ENCODE measurements around the gene CDK3.
A peak's percentile ranks its signal among the peaks of the same experiment; 100 is the strongest.

The CDK3 gene

DNA sequence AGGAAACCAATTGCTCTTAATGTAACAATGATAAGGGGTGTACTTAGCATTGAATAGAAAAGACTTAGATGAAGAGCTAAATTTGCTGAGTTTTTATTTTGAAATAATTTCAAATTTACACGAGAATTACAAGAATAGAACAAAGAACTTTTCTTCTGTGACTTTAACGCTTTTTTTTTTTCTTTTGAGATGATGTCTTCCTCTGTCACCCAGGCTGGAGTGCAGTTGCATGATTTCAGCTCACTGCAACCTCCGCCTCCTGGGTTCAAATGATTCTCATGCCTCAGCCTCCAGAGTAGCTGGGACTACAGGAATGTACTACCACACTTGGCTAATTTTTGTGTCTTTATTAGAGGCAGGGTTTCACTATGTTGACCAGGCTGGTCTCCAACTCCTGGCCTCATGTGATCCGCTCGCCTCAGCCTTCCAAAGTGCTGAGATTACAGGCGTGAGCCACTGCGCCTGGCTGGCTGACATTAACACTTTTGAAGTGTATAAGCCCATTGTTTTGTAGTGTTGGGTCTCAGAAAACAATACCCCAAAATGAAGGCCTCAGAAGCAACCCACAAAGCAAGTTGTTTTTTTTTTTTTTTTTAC is 19.5 kb upstream of the CDK3 start:
- Histone ChIP-seq H3K4me3 (ENCODE audit: low read depth, low read length, poor library complexity, severe bottlenecking) (peak overlapping the region; percentile 83), H3K27me3 (ENCODE audit: insufficient read depth, low read length) (no peaks in the 10 kb centered on the region), H4K20me1 (ENCODE audit: insufficient read depth, low read length) (no peaks in the 10 kb centered on the region), H3K4me1 (ENCODE audit: insufficient read depth, low read length, severe bottlenecking) (peaks cover 50% of the 10 kb centered on the region), H3K27ac (ENCODE audit: low read depth, low read length, poor library complexity, severe bottlenecking) (peak overlapping the region; percentile 81), H3F3A (ENCODE audit: insufficient read depth, low read length) (no peaks in the 10 kb centered on the region), H2AFZ (ENCODE audit: low read length) (no peak overlapping the region), H3K4me2 (ENCODE audit: low read length) (peak overlapping the region; percentile 98), H3K79me2 (ENCODE audit: insufficient read depth, low read length) (no peaks in the 10 kb centered on the region), H3K9ac (ENCODE audit: low read length) (peak overlapping the region; percentile 96; the same call in 1 of the 2 replicates), H3K9me3 (ENCODE audit: low read length) (no peaks in the 10 kb centered on the region), H3K9me2 (ENCODE audit: low read depth, low read length) (no peaks in the 10 kb centered on the region), H3K36me3 (ENCODE audit: insufficient read depth, low read length) (no peaks in the 10 kb centered on the region)
- no peak for TF ChIP-seq EZH2 (IDR thresholded peaks at IDR 0.05; ENCODE audit: borderline replicate concordance, low read length)

DNA sequence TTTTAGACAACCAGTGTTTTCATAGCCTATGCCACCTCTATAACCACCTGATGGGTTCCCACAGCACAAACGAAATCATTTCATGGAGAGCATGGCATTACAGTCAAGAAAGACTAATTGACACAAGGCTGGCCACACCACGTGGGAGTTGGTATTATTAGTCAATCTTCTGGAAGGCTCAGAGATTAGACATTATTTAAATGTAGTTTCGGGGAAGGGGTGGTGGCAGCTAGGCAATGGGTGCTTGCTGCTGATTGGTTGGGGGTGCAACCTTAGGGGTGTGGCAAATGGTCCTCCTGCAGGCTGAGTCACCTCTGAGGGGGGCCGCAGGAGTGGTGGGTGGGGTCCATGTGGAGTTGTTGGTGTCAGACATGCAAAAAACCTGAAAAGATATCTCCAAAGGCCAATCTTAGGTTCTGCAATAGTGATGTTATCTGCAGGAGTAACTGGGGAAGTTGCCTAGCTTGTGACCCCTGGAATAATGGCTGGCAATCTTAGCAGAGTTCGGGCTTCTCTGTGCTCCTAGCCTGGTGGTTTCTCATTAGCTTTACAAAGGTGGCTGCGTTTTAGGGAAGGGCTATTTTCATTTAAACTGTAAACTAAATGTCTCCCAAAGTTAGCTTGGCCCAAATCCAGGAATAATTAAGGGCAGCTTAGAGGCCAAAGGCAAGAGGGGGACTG is 17.0 kb upstream of the CDK3 start:
- Histone ChIP-seq H3K9me2 (ENCODE audit: low read depth, low read length) (no peaks in the 10 kb centered on the region), H3K4me1 (ENCODE audit: insufficient read depth, low read length, severe bottlenecking) (peaks cover 29% of the 10 kb centered on the region), H3F3A (ENCODE audit: insufficient read depth, low read length) (no peaks in the 10 kb centered on the region), H3K36me3 (ENCODE audit: insufficient read depth, low read length) (no peaks in the 10 kb centered on the region), H3K79me2 (ENCODE audit: insufficient read depth, low read length) (no peaks in the 10 kb centered on the region), H3K4me3 (ENCODE audit: low read depth, low read length, poor library complexity, severe bottlenecking) (no peak overlapping the region), H3K9me3 (ENCODE audit: low read length) (no peaks in the 10 kb centered on the region), H3K27ac (ENCODE audit: low read depth, low read length, poor library complexity, severe bottlenecking) (no peak overlapping the region), H3K4me2 (ENCODE audit: low read length) (no peak overlapping the region; the same call in 1 of the 2 replicates), H4K20me1 (ENCODE audit: insufficient read depth, low read length) (no peaks in the 10 kb centered on the region), H3K27me3 (ENCODE audit: insufficient read depth, low read length) (no peaks in the 10 kb centered on the region), H2AFZ (ENCODE audit: low read length) (no peak overlapping the region), H3K9ac (ENCODE audit: low read length) (no peak overlapping the region)
- TF ChIP-seq, protein P1, sequence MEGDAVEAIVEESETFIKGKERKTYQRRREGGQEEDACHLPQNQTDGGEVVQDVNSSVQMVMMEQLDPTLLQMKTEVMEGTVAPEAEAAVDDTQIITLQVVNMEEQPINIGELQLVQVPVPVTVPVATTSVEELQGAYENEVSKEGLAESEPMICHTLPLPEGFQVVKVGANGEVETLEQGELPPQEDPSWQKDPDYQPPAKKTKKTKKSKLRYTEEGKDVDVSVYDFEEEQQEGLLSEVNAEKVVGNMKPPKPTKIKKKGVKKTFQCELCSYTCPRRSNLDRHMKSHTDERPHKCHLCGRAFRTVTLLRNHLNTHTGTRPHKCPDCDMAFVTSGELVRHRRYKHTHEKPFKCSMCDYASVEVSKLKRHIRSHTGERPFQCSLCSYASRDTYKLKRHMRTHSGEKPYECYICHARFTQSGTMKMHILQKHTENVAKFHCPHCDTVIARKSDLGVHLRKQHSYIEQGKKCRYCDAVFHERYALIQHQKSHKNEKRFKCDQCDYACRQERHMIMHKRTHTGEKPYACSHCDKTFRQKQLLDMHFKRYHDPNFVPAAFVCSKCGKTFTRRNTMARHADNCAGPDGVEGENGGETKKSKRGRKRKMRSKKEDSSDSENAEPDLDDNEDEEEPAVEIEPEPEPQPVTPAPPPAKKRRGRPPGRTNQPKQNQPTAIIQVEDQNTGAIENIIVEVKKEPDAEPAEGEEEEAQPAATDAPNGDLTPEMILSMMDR (IDR thresholded peaks at IDR 0.05; ENCODE audit: low read length): no peak
- no peak for TF ChIP-seq EZH2 (IDR thresholded peaks at IDR 0.05; ENCODE audit: borderline replicate concordance, low read length)

DNA sequence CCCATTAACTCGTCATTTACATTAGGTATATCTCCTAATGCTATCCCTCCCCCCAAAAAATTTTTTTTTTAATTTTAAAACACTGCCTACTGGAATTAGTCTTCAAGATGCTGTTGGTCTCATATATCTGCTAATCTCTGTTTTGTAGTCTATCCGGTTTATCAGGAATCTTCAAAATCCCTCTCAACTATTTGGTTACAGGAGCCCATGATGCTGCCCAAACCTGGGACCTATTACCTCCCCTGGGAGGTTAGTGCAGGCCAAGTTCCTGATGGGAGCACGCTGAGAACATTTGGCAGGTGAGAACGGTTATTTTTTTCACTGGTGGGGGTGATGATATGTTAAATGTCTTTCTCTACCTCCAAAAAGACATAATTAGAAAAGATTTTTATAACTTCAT is 14.7 kb upstream of the CDK3 start:
- Histone ChIP-seq H4K20me1 (ENCODE audit: insufficient read depth, low read length) (no peaks in the 10 kb centered on the region), H3K9me3 (ENCODE audit: low read length) (no peaks in the 10 kb centered on the region), H3K9ac (ENCODE audit: low read length) (no peak overlapping the region), H3K27me3 (ENCODE audit: insufficient read depth, low read length) (no peaks in the 10 kb centered on the region), H3K36me3 (ENCODE audit: insufficient read depth, low read length) (no peaks in the 10 kb centered on the region), H3K79me2 (ENCODE audit: insufficient read depth, low read length) (no peaks in the 10 kb centered on the region), H3F3A (ENCODE audit: insufficient read depth, low read length) (no peaks in the 10 kb centered on the region), H3K9me2 (ENCODE audit: low read depth, low read length) (no peaks in the 10 kb centered on the region), H2AFZ (ENCODE audit: low read length) (no peak overlapping the region), H3K27ac (ENCODE audit: low read depth, low read length, poor library complexity, severe bottlenecking) (no peak overlapping the region), H3K4me3 (ENCODE audit: low read depth, low read length, poor library complexity, severe bottlenecking) (no peak overlapping the region), H3K4me2 (ENCODE audit: low read length) (no peak overlapping the region), H3K4me1 (ENCODE audit: insufficient read depth, low read length, severe bottlenecking) (peaks cover 19% of the 10 kb centered on the region)
- TF ChIP-seq, protein P1 (IDR thresholded peaks at IDR 0.05; ENCODE audit: low read length): no peak
- no peak for TF ChIP-seq EZH2 (IDR thresholded peaks at IDR 0.05; ENCODE audit: borderline replicate concordance, low read length)
